Neural progenitor cell (in vitro differentiated cells): ENCODE measurements around the gene SLC15A4. TPM values are rescaled to one million over a fixed set of nuclear protein-coding genes. Genes with fewer than 3 reads are reported as not detected.
A peak's percentile ranks its signal among the peaks of the same experiment; 100 is the strongest.

Source experiments
- DNase-seq: peaks from one replicate; pipeline ENCODE4 v3.0.0-alpha.2; 2016; ENCODE audit warnings: low spot score
- H2AFZ ChIP-seq: fragments of 200-600 bp; sonication (generic); replicated peaks from 2 replicates; pipeline ENCODE4 v1.6.1; 2016; ENCODE audit warnings: antibody characterized with exemption
- H3F3A ChIP-seq: fragments of 200-600 bp; sonication (generic); 2 replicates; pipeline ENCODE4 v1.6.1; 2016; ENCODE audit warnings: antibody characterized with exemption, low read depth
- H3K27ac ChIP-seq: fragments of 200-600 bp; sonication (generic); 2 replicates; pipeline ENCODE4 v1.5.1; 2016; ENCODE audit warnings: mild to moderate bottlenecking
- H3K27me3 ChIP-seq: fragments of 200-600 bp; sonication (generic); 2 replicates; pipeline ENCODE4 v1.6.1; 2016; ENCODE audit warnings: mild to moderate bottlenecking, moderate library complexity
- H3K36me3 ChIP-seq: fragments of 200-600 bp; sonication (generic); 2 replicates; pipeline ENCODE4 v1.5.1; 2016
- H3K4me1 ChIP-seq: fragments of 200-600 bp; sonication (generic); 2 replicates; pipeline ENCODE4 v1.6.1; 2016; ENCODE audit warnings: mixed run types
- H3K4me2 ChIP-seq: fragments of 200-600 bp; sonication (generic); 2 replicates; pipeline ENCODE4 v1.6.1; 2016
- H3K4me3 ChIP-seq: fragments of 200-600 bp; sonication (generic); 2 replicates; pipeline ENCODE4 v1.5.1; 2016
- H3K79me2 ChIP-seq: fragments of 200-600 bp; sonication (generic); 2 replicates; pipeline ENCODE4 v1.6.1; 2016; ENCODE audit warnings: low read depth
- H3K9ac ChIP-seq: fragments of 200-600 bp; sonication (generic); 2 replicates; pipeline ENCODE4 v1.6.1; 2016
- H3K9me3 ChIP-seq: fragments of 200-600 bp; sonication (generic); 2 replicates; pipeline ENCODE4 v1.5.1; 2016; ENCODE audit warnings: low read depth
- H4K20me1 ChIP-seq: fragments of 200-600 bp; sonication (generic); 2 replicates; pipeline ENCODE4 v1.6.1; 2016; ENCODE audit warnings: low read depth
- H3K27ac Mint-ChIP-seq: 3 replicates; pipeline ENCODE4 v1.8.0; 2021; ENCODE audit warnings: mixed read lengths
- H3K27me3 Mint-ChIP-seq: 2 replicates; pipeline ENCODE4 v1.8.0; 2022; ENCODE audit warnings: low read depth, mild to moderate bottlenecking, inconsistent platforms, moderate library complexity, mixed read lengths; ENCODE audit not compliant: insufficient read depth
- H3K36me3 Mint-ChIP-seq: 3 replicates; pipeline ENCODE4 v1.8.0; 2021; ENCODE audit warnings: mixed read lengths
- H3K4me1 Mint-ChIP-seq: 3 replicates; pipeline ENCODE4 v1.8.0; 2021; ENCODE audit warnings: mixed read lengths
- H3K4me3 Mint-ChIP-seq: 3 replicates; pipeline ENCODE4 v1.8.0; 2021; ENCODE audit warnings: mild to moderate bottlenecking, moderate library complexity, mixed read lengths
- H3K9me3 Mint-ChIP-seq: 3 replicates; pipeline ENCODE4 v1.8.0; 2020; ENCODE audit warnings: mixed read lengths
- CTCF ChIP-seq: fragments of 200-600 bp; sonication (generic); IDR thresholded peaks from 2 replicates; pipeline ENCODE4 v1.5.1; 2017; ENCODE audit warnings: antibody characterized with exemption, mild to moderate bottlenecking
- EZH2 ChIP-seq: fragments of 200-600 bp; sonication (generic); IDR thresholded peaks from 2 replicates; pipeline ENCODE4 v1.6.1; 2017; ENCODE audit warnings: antibody characterized with exemption, mild to moderate bottlenecking, moderate library complexity
- EZH2phosphoT487 ChIP-seq: fragments of 200-600 bp; sonication (generic); IDR thresholded peaks from 2 replicates; pipeline ENCODE4 v1.6.1; 2017; ENCODE audit warnings: antibody characterized with exemption
- total RNA-seq: library from RNA; depleted of rRNA; stranded (reverse); fragments of >200 nt; gene quantifications from 2 replicates; pipeline ENCODE4 v1.2.3, GENCODE V29; 2015; ENCODE audit warnings: low replicate concordance

The SLC15A4 gene
- total RNA-seq: 42.3 and 45.7 TPM in 2 replicates

- H3K36me3 Mint-ChIP-seq: peaks cover 13% of the 10 kb centered on the region
- peak within 1 kb of the TSS; percentile 93 for H3K27ac ChIP-seq
- peak within 1 kb of the TSS; percentile 95 for H3K4me2 ChIP-seq
- H3K27me3 Mint-ChIP-seq: peaks cover 2% of the 10 kb centered on the region
- peak; percentile 21 for TF ChIP-seq EZH2
- no peak for TF ChIP-seq EZH2phosphoT487
- peak; percentile 27 for TF ChIP-seq CTCF
- H3F3A ChIP-seq: peaks cover 23% of the 10 kb centered on the region
- no peaks in the 10 kb centered on the region for H3K36me3 ChIP-seq
- peak within 1 kb of the TSS; percentile 91 for H3K4me3 Mint-ChIP-seq
- H2AFZ ChIP-seq: peak within 1 kb of the TSS; percentile 72
- DNase-seq: peak; percentile 99
- peaks cover 34% of the 10 kb centered on the region for H3K4me1 ChIP-seq
- H3K9me3 Mint-ChIP-seq: no peaks in the 10 kb centered on the region
- H3K4me1 Mint-ChIP-seq: peaks cover 31% of the 10 kb centered on the region
- peak within 1 kb of the TSS; percentile 86 for H3K4me3 ChIP-seq
- peak within 1 kb of the TSS; percentile 96 for H3K27ac Mint-ChIP-seq
- H3K9me3 ChIP-seq: no peaks in the 10 kb centered on the region
- H4K20me1 ChIP-seq: peaks cover 41% of the 10 kb centered on the region
- H3K9ac ChIP-seq: peak within 1 kb of the TSS; percentile 89
- peaks cover 43% of the 10 kb centered on the region for H3K79me2 ChIP-seq
- no peaks in the 10 kb centered on the region for H3K27me3 ChIP-seq
These were observed at the start of gene SLC15A4 for GRCh38 chr12:128823916-128824839. Gene SLC15A4 (minus strand): TSS chr12:128823958. CDS start chr12:128823943, 15 bp downstream.

DNA sequence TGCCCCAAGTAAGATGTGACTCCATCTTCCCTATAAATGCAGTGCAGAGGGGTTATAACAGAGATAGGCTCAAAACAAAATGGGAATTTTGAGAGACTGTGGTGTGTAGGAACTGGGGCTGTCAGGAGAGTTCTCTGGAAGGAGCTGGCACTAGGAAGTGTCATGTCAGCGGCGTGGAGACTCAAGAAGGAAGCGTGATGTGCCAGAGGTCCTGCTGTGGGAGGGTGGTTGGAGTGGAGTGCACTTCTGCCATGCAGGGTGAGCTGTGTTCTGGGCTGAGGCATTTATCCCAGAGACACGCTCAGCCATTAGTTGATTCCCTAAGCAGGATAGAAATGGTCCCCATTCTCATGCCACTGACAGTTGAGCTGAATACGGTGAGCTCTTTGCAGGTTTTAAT is 48.5 kb upstream of the SLC15A4 start:
- Mint-ChIP-seq H3K4me1 (peaks cover 8% of the 10 kb centered on the region), H3K9me3 (peaks cover 23% of the 10 kb centered on the region)

GRCh38 chr12:128871516-128871892 is 47.7 kb upstream of the SLC15A4 start:
- H3K79me2 ChIP-seq: no peaks in the 10 kb centered on the region
- no peak for TF ChIP-seq EZH2phosphoT487
- TF ChIP-seq EZH2: no peak
- no peak for TF ChIP-seq CTCF
- H3K4me2 ChIP-seq: no peak overlapping the region
- no peaks in the 10 kb centered on the region for H4K20me1 ChIP-seq
- Mint-ChIP-seq H3K36me3 (peaks cover 11% of the 10 kb centered on the region), H3K9me3 (peaks cover 15% of the 10 kb centered on the region), H3K27me3 (peaks cover 7% of the 10 kb centered on the region), H3K4me3 (no peak overlapping the region), H3K27ac (no peak overlapping the region), H3K4me1 (peaks cover 8% of the 10 kb centered on the region)
- no peak for DNase-seq
- no peak overlapping the region for H3K27ac ChIP-seq
- no peak overlapping the region for H3K4me3 ChIP-seq
- no peaks in the 10 kb centered on the region for H3K27me3 ChIP-seq
- H3K36me3 ChIP-seq: no peaks in the 10 kb centered on the region
- peaks cover 10% of the 10 kb centered on the region for H3K9me3 ChIP-seq
- peaks cover 16% of the 10 kb centered on the region for H3K4me1 ChIP-seq
- no peak overlapping the region for H3K9ac ChIP-seq
- peaks cover 10% of the 10 kb centered on the region for H3F3A ChIP-seq
- H2AFZ ChIP-seq: no peak overlapping the region

More for the DNA sequence above, 48.5 kb upstream of the SLC15A4 start:
- no peak overlapping the region for H2AFZ ChIP-seq
- peaks cover 16% of the 10 kb centered on the region for H3K4me1 ChIP-seq
- Mint-ChIP-seq H3K27ac (no peak overlapping the region), H3K36me3 (peaks cover 18% of the 10 kb centered on the region), H3K27me3 (peaks cover 7% of the 10 kb centered on the region), H3K4me3 (no peak overlapping the region)
- DNase-seq: no peak
- no peak overlapping the region for H3K27ac ChIP-seq
- peaks cover 10% of the 10 kb centered on the region for H3F3A ChIP-seq
- no peaks in the 10 kb centered on the region for H3K36me3 ChIP-seq
- H3K79me2 ChIP-seq: no peaks in the 10 kb centered on the region
- H3K4me2 ChIP-seq: no peak overlapping the region
- TF ChIP-seq EZH2 (no peak), CTCF (no peak), EZH2phosphoT487 (no peak)
- no peak overlapping the region for H3K9ac ChIP-seq
- no peaks in the 10 kb centered on the region for H4K20me1 ChIP-seq
- H3K9me3 ChIP-seq: peaks cover 18% of the 10 kb centered on the region
- no peak overlapping the region for H3K4me3 ChIP-seq
- no peaks in the 10 kb centered on the region for H3K27me3 ChIP-seq
